DOHH2 (cell line): ENCODE measurements around the gene C5orf15.

Source experiments
- H3F3A ChIP-seq: fragments of 200-600 bp; sonication (generic), shearing (Covaris generic); 2 replicates; pipeline ENCODE4 v1.6.0; 2016; ENCODE audit warnings: antibody characterized with exemption, mild to moderate bottlenecking; ENCODE audit not compliant: control insufficient read depth, insufficient read depth
- H3K27ac ChIP-seq: fragments of 200-600 bp; sonication (generic); 2 replicates; pipeline ENCODE4 v1.5.1; 2014; ENCODE audit warnings: low read depth, mild to moderate bottlenecking, low read length, moderate library complexity
- H3K27me3 ChIP-seq: fragments of 200-600 bp; sonication (generic); 2 replicates; pipeline ENCODE4 v1.6.1; 2014; ENCODE audit warnings: mild to moderate bottlenecking, low read length, mixed read lengths; ENCODE audit not compliant: control insufficient read depth
- H3K36me3 ChIP-seq: fragments of 200-600 bp; sonication (generic); 2 replicates; pipeline ENCODE4 v1.6.1; 2014; ENCODE audit warnings: mild to moderate bottlenecking, low read length, moderate library complexity, mixed read lengths; ENCODE audit not compliant: control insufficient read depth
- H3K4me1 ChIP-seq: fragments of 200-600 bp; sonication (generic); 2 replicates; pipeline ENCODE4 v1.6.1; 2014; ENCODE audit warnings: mild to moderate bottlenecking, low read length, mixed read lengths; ENCODE audit not compliant: control insufficient read depth
- H3K4me2 ChIP-seq: fragments of 200-600 bp; sonication (generic); 2 replicates; pipeline ENCODE4 v1.6.0; 2014; ENCODE audit warnings: mild to moderate bottlenecking, low read length, moderate library complexity
- H3K4me3 ChIP-seq: fragments of 200-600 bp; sonication (generic); 2 replicates; pipeline ENCODE4 v1.5.1; 2014; ENCODE audit warnings: mild to moderate bottlenecking, low read length, mixed read lengths
- H3K79me2 ChIP-seq: fragments of 200-600 bp; sonication (generic); 2 replicates; pipeline ENCODE4 v1.6.1; 2014; ENCODE audit warnings: mild to moderate bottlenecking, low read length, mixed read lengths; ENCODE audit not compliant: control insufficient read depth
- H3K9me2 ChIP-seq: fragments of 200-600 bp; sonication (generic); replicated peaks from 2 replicates; pipeline ENCODE4 v1.6.1; 2014; ENCODE audit warnings: mild to moderate bottlenecking, low read length, mixed read lengths; ENCODE audit not compliant: control insufficient read depth
- H3K9me3 ChIP-seq: fragments of 200-600 bp; sonication (generic); 2 replicates; pipeline ENCODE4 v1.6.1; 2014; ENCODE audit warnings: antibody characterized with exemption, low read length, mixed read lengths; ENCODE audit not compliant: control insufficient read depth, insufficient read depth
- H4K20me1 ChIP-seq: fragments of 200-600 bp; sonication (generic); 2 replicates; pipeline ENCODE4 v1.6.0; 2014; ENCODE audit warnings: low read depth, mild to moderate bottlenecking, antibody characterized with exemption, low read length, moderate library complexity; ENCODE audit not compliant: control insufficient read depth, insufficient read depth
- EZH2phosphoT487 ChIP-seq: fragments of 200-600 bp; sonication (generic); IDR thresholded peaks from 2 replicates; pipeline ENCODE4 v1.6.1; 2017; ENCODE audit warnings: borderline replicate concordance, mild to moderate bottlenecking, antibody characterized with exemption, low read length, moderate library complexity, mixed read lengths
- TF ChIP-seq, protein P1 (sequence below): fragments of 200-600 bp; sonication (generic); IDR thresholded peaks from one replicate; pipeline ENCODE4 v1.5.1; 2014; ENCODE audit warnings: antibody characterized with exemption, mild to moderate bottlenecking, low read depth, low read length; ENCODE audit not compliant: poor library complexity, severe bottlenecking

C5orf15 gene

DNA sequence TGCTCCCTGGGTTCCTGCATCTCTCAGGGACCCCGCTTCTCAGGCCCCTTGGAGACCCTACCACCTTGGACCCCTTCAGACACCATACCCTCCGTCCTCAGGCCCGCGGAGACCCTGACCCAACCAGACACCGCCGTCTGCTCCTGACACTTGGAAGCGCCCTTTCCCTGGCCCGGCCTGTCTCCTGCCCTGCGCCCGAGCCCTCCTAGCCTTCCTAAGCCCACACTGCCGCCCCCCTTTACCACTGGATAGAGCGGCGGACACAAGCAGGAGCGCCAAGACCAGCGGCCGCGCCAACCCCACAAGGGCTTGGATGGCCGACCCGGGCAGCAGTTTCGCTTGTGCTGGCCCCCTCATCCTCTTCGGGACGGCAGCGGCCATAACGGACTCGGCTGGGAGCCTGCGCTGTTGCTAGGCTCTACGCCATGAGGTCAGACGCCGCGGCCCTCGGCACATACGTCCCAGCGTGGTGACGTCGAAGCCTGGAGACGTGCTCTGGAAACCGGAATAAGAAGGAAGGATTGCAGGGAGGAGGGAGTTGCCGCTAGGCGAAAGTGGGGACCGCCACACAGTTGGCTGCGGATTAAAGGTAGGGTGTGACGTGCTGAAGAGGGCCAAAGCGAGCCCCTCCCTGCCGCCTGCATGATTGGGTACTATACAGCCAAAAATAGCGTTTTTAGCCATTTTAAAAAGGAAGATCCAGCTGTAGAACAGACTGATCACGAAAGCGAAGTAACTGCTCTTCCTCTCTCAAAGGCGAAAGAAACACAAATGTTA is at the start of gene C5orf15:
Gene C5orf15 (minus strand): TSS at position 422 of the 777 bp plus-strand sequence. CDS start 41 bp downstream, at position 381.
- TF ChIP-seq, protein P1, sequence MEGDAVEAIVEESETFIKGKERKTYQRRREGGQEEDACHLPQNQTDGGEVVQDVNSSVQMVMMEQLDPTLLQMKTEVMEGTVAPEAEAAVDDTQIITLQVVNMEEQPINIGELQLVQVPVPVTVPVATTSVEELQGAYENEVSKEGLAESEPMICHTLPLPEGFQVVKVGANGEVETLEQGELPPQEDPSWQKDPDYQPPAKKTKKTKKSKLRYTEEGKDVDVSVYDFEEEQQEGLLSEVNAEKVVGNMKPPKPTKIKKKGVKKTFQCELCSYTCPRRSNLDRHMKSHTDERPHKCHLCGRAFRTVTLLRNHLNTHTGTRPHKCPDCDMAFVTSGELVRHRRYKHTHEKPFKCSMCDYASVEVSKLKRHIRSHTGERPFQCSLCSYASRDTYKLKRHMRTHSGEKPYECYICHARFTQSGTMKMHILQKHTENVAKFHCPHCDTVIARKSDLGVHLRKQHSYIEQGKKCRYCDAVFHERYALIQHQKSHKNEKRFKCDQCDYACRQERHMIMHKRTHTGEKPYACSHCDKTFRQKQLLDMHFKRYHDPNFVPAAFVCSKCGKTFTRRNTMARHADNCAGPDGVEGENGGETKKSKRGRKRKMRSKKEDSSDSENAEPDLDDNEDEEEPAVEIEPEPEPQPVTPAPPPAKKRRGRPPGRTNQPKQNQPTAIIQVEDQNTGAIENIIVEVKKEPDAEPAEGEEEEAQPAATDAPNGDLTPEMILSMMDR, result no peak
- no peak for TF ChIP-seq EZH2phosphoT487
- no peaks in the 10 kb centered on the region for H3K27me3 ChIP-seq
- H3K9me3 ChIP-seq, result peaks cover 3% of the 10 kb centered on the region; the same call in 1 of the 2 replicates
- H3K4me3 ChIP-seq, result peak within 1 kb of the TSS; percentile 90
- H3K27ac ChIP-seq, result peak within 1 kb of the TSS; percentile 54
- no peaks in the 10 kb centered on the region for H3K9me2 ChIP-seq
- peaks cover 56% of the 10 kb centered on the region for H3K79me2 ChIP-seq
- H4K20me1 ChIP-seq, result no peaks in the 10 kb centered on the region
- peaks cover 27% of the 10 kb centered on the region for H3F3A ChIP-seq
- H3K4me1 ChIP-seq, result peaks cover 23% of the 10 kb centered on the region
- H3K36me3 ChIP-seq, result peaks cover 50% of the 10 kb centered on the region
- peak within 1 kb of the TSS; percentile 72 for H3K4me2 ChIP-seq

DNA sequence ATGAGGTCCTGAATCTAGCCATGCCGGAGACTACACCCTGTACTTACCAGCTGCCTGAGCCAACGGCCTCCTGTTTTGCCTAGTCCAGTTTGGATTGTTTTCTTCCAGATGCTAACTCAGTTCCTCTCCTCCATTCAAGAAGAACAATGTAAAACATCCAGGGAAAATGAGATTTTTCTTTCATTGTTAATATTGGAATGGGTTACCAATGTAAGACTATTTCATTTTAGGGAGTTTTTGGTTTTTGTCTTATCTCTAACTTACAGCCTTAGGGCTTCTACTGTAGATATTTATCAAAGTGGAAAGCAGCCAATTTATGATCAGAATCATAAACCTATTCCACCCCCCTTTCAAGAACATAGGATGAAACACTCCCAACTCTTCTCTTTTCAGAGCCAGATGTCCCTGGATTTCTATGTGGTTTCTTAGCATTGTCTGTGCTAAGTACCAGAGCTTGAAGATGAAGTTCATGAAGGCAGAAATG is 39.9 kb upstream of the C5orf15 start:
- TF ChIP-seq, protein P1, result no peak
- TF ChIP-seq EZH2phosphoT487, result no peak
- no peak overlapping the region for H3K4me2 ChIP-seq

DNA sequence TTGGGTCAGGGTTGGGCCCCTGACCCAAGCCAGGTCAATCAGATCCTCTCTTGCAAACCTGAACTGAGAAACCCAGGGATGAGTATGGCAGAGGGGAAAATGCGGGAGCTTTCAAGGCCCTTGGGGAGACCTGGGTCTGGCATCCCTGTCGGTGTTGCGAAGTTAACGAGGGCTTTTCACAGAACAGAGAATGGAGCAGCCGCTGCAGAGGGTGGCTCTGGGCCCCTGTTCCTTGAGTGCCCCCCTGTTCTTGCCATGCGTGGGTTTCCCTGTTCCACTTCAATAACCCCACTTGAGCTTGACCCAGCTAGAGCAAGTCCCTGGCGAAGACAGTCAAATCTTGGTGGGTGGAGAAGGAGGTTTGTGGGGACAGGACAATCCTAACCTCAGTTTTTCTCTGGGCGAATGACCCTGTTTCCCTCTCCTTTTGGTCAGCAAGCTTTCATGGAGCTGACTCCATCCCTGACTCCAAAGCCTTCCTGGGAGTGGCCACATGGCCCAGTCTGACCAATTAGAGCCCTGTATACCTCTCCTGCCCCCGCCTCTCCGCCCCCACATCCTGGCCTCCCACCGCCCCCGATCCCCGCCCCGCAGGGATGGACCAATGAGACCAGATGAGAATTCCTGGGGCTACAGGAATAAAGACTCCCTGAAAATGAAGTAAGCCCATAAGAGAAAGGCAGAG is 39.3 kb upstream of the C5orf15 start:
- Histone ChIP-seq H3K79me2 (peaks cover 34% of the 10 kb centered on the region), H3K36me3 (peaks cover 17% of the 10 kb centered on the region), H3K4me1 (peaks cover 14% of the 10 kb centered on the region), H4K20me1 (peaks cover 6% of the 10 kb centered on the region; the same call in 1 of the 2 replicates), H3K9me3 (no peaks in the 10 kb centered on the region), H3K27ac (no peak overlapping the region), H3K9me2 (no peaks in the 10 kb centered on the region), H3F3A (no peaks in the 10 kb centered on the region), H3K4me2 (no peak overlapping the region), H3K27me3 (0 out of 2 replicates have a peak, but pooled peaks cover 5% of the 10 kb centered on the region), H3K4me3 (no peak overlapping the region)
- TF ChIP-seq, protein P1, result no peak
- no peak for TF ChIP-seq EZH2phosphoT487

More for the DNA sequence above, 39.9 kb upstream of the C5orf15 start:
- Histone ChIP-seq H3K27ac (no peak overlapping the region), H3K79me2 (peaks cover 29% of the 10 kb centered on the region), H3K36me3 (peaks cover 11% of the 10 kb centered on the region), H3K4me1 (peaks cover 8% of the 10 kb centered on the region), H3K9me3 (no peaks in the 10 kb centered on the region), H3K27me3 (peaks cover 9% of the 10 kb centered on the region; the same call in 1 of the 2 replicates), H3F3A (no peaks in the 10 kb centered on the region), H4K20me1 (peaks cover 1% of the 10 kb centered on the region; the same call in 1 of the 2 replicates), H3K9me2 (no peaks in the 10 kb centered on the region), H3K4me3 (no peak overlapping the region)
